Epithelial cell of proximal tubule (primary cell): Measurements from ENCODE around the gene TKFC. TPM values are rescaled to one million over a fixed set of nuclear protein-coding genes. Genes with fewer than 3 reads are reported as not detected.

Experiments used
- DNase-seq: peaks from one replicate; pipeline ENCODE4 v3.0.0-alpha.2; 2011; ENCODE audit warnings: low read depth
- H3K4me3 ChIP-seq: 2 replicates; pipeline ENCODE4 v1.5.1; 2011; ENCODE audit warnings: low read depth, mild to moderate bottlenecking, low read length
- CTCF ChIP-seq: conservative IDR thresholded peaks from 2 replicates; pipeline ENCODE4 v1.5.1; 2012; ENCODE audit warnings: low read depth, mild to moderate bottlenecking, low read length
- total RNA-seq: library from RNA; depleted of rRNA; stranded (reverse); fragments of >200 nt; gene quantifications from 2 replicates; pipeline ENCODE4 v1.2.3, GENCODE V29; 2015

TKFC gene
- total RNA-seq, 1 donor from 2014 or later: 22.9 TPM

- H3K4me3 ChIP-seq: peak overlapping the region; percentile 96
- no peak for DNase-seq
- no peak for TF ChIP-seq CTCF
Observed at GRCh38 chr11:61332281-61332796, 689 bp upstream of the TKFC start.

- TF ChIP-seq CTCF: no peak
- no peak for DNase-seq
- H3K4me3 ChIP-seq: peak overlapping the region; percentile 96
Observed at GRCh38 chr11:61333550-61334433, 764 bp downstream of the TKFC start.

GRCh38 chr11:61334434-61335354, 1.7 kb downstream of the TKFC start:
- no peak for TF ChIP-seq CTCF
- DNase-seq: no peak
- no peak overlapping the region for H3K4me3 ChIP-seq

GRCh38 chr11:61335355-61335710, 2.3 kb downstream of the TKFC start:
- no peak for TF ChIP-seq CTCF
- no peak for DNase-seq
- H3K4me3 ChIP-seq: no peak overlapping the region

GRCh38 chr11:61336171-61336935, 3.3 kb downstream of the TKFC start:
- H3K4me3 ChIP-seq: no peak overlapping the region
- DNase-seq: no peak
- peak; percentile 97 for TF ChIP-seq CTCF

GRCh38 chr11:61337706-61338470, 4.9 kb downstream of the TKFC start:
- no peak for TF ChIP-seq CTCF
- no peak overlapping the region for H3K4me3 ChIP-seq
- no peak for DNase-seq
